ENCODE results near the gene FAM13A.

The FAM13A gene

DNA sequence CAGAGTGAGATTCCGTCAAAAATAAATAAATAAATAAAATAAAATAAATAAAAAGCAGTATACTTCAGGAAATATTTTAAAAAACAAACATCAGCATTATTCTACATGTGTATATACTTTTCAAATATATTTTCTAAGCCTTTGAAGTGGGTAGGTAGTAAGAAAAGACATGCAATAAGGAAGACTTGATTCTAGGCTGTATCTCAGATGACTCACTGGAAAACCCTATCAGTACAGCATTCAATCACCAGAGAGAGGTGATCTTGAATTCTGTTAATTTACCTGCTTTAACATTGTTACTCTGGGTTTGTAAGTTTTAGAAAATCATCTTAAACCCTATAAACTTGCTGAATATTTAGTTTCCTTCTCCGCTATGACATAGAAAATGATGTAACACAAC lies 252.8 kb downstream of the FAM13A start:
- no peak for DNase-seq

GRCh38 chr4:88803600-88804096 lies 253.3 kb downstream of the FAM13A start:
- no peak for DNase-seq

DNA sequence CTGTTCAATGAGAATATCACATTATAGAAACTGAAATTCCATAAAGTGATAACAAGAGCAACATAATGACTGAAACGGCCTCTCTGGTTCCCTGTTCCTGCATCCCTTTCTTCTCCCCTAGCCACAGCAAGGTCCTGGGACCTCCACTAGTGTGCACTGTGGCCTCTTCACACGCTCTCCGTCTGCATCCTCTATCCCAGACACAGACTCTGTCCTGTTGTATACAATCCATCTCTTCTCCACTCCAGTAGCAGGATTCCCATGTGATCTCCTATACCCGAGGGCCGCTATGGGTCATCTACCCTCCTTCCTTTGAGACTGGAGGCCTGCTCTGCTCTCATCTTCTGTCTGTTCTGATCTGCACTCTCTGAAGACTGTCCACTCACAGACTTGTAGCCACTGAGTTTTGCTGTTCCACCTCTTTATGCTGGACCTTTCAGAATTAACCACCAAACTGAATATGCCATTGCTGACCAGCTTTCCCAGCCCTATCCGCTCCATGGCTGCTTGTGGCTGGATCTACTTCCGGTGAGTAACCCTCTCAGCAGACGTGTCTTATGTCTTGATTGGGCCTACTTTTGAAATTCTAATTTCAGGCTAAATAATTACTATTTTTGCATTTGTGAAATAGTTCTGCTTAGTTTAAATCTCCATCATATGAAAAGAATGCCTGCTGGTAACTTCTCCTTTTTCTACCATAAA lies 254.2 kb downstream of the FAM13A start:
- DNase-seq: no peak

DNA sequence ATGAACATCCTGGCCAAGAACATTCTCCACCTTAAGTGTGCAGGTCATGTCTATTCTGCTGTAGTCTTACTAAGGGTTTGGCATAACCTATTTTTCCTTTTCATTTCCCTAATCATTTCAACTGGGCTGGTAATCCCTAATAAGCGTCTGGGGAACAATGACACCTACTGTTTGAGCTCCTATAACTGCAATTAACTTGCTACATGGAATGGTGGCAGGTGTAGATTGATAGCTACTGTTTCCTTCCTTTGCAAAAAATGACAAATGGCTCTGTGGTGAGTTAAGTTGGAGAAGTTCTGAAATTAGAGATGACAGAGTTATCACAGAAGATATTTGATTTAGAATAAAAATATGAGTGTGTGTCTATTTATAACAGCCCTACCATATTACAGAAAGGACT lies 254.8 kb downstream of the FAM13A start:
- no peak for DNase-seq

DNA sequence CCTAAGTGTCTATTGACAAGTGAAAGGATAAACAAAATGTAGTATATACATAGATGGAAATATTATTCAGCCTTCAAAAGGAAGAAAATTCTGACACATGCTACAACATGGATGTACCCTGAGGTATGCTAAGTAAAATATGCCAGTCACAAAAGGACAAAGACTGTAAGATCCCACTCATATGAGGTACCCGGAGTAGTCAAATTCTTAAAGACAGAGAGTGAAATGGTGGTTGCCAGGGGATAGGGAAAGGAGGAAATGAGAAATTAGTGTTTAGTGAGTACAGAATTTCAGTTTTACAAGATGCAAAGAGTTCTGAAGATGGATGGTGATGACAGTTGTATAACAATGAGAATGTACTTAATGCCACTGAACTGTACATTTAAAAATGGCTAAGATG lies 257.1 kb downstream of the FAM13A start:
- DNase-seq: no peak

DNA sequence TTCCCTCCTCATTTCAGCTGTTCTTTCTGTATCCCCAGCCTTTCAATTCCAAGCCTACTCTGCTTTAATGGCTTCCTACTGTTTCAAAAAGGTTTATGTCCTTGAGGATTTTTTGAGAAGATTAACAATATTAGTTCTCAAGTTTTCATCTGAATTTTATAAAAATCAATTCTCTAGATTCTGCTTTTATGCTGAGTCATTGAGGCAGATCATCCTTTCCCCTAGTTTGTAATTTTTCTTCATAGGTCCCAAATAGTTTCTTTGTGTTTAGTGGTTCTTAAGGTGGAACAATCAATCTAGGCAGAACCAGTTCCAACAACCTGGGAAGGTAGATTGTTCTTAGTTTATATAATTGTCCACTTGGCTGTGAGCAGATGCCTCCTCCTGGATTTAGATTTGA lies 259.3 kb downstream of the FAM13A start:
- DNase-seq: no peak

GRCh38 chr4:88796545-88796944 lies 260.4 kb downstream of the FAM13A start:
- DNase-seq: no peak

DNA sequence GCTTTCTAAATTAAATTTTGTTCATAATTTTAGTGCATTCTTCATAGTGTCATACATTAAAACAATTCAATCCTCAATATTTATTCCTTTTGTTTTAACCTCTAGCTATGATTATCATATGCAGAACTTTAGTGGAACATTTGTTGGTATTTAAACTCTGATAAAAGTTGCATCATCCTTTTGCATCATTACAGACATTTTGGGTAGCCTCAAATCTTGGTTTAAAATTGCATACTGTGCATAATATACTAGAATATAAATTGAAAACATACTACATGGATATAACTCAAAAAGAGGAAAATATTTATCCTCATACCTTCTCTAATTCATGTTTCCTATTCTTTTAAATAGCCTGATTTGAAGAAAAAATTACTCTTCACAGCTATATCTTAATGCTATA lies 262.0 kb downstream of the FAM13A start:
- no peak for DNase-seq

- no peak for DNase-seq
Observed at GRCh38 chr4:88794087-88794690, 262.8 kb downstream of the FAM13A start.

GRCh38 chr4:88793475-88793874 lies 263.5 kb downstream of the FAM13A start:
- DNase-seq: no peak

DNA sequence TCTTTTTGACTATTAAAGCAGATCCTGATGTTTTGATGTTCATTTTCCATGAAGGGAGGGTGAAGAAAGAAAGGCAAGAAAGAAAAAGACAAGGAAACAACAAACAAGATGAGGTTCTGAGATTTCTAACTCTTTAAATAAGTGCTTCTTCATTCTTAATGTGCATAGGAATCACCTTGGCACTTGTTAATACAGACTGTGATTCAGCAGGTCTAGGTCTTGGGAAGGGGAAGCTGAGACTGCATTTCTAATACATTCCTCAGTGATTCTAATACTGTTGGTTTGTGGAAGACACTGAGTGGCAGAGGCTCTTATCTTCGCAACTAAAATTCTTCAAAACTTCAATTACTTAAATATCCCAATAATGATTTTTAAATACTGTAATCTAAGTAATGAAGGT lies 264.2 kb downstream of the FAM13A start:
- DNase-seq: no peak

DNA sequence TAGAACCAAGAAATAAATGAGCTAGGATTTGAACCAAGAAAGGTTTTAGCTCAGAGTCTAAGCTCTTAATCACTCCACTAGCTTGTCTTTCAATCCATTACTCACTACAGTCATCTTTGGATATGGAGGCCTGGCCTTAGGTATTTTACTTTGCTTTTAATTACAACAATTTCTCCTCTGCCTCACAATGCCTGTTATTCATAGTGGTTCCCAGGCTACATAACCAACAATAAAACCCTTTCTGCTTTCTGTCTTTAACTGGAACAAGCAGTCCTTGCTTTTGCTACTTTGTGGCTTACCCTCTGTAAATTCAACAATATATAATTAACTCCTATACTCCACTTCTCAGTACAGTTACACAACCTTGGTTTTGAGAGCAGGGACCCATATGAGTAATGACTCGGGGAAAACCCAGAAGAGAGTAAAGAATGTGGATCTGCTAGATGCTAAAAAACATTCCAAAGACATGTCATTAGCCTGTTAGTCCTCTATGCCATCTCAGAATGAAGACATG lies 264.7 kb downstream of the FAM13A start:
- DNase-seq: no peak

GRCh38 chr4:88791274-88791673 lies 265.7 kb downstream of the FAM13A start:
- no peak for DNase-seq

GRCh38 chr4:88788895-88789294 lies 268.1 kb downstream of the FAM13A start:
- no peak for DNase-seq

DNA sequence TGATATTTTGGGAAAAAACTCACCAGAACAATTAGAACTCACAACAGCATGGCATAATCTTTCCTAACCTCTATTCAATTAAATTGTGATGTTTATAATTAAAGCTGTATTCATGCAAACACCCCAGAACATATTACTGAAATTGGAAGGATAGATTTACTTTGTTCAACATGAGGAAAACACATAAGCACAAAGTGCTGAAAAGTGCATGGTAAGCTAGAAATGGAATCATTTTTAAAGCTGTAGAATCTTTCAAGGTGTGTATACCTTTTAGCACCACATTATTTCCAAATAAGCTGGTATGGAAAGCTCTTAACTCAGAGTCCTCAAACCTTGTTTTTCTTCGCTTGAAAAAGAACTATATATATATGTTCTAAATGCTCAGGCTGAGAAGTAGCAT lies 268.6 kb downstream of the FAM13A start:
- no peak for DNase-seq

- no peak for DNase-seq
Observed at GRCh38 chr4:88786011-88786410, 271.0 kb downstream of the FAM13A start.

GRCh38 chr4:88780389-88780788 lies 276.6 kb downstream of the FAM13A start:
- DNase-seq: no peak

DNA sequence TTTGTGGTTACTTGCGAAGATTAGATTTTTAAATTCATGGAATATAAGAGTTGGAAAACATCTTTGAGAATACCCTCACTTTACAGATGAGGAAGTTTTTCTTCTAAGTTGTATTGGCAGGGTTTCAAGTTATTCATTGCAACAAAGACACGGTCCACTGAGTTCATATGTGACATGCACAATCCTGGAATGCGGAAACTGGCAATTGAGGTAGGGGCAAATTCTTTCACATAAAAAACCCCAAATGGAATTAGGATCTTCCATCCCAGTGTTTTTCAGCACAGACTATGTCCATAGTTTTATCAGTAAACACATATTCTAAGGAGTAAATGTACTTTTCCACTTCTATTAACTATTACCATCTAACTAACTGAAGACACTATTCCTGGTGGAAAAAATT lies 277.6 kb downstream of the FAM13A start:
- DNase-seq: no peak

DNA sequence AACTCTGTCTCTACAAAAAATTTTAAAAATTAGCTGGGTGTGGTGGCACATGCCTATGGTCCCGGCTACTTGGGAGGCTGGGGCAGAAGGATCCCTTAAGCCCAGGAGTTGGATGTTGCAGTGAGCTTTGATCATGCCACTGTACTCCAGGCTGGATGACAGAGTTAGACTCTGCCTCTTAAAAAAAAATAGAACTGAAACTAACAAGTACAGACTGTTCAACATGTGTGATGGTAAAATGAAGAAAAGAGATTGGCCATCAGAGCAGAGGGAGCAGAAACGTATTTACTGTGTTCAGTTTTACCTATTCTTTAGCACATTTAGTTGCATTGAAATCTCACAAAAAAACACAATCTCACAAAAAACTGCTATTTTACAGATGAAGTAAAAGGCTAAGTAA lies 281.5 kb downstream of the FAM13A start:
- DNase-seq: no peak

- DNase-seq: no peak
Observed at GRCh38 chr4:88775026-88775425, 282.0 kb downstream of the FAM13A start.

DNA sequence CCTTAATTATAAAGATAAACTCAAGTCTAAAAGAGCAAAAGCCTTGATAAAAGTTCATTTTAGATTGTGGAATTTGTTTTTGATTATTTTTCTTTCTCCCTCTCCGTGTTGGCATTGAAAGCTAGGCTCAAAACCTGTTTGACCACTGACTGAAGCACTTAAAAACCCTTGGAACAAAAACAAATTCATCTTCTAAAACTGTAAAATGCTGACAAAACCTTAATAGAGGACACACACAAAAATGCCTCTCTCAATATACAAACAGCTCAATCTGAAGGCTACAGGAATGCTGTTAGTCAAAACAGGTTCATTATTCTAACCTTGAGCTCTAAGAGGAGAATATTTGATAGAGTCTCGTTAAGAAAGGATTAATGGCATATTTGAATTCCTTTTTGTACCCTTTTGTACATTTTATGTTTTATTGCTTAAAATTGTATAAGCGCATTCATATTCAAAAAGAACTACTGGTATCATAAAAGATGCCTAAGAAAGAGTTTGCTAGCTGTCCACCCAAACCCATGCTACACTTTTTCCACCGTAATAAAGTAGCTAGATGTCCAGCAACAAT lies 285.0 kb downstream of the FAM13A start:
- DNase-seq: no peak

DNA sequence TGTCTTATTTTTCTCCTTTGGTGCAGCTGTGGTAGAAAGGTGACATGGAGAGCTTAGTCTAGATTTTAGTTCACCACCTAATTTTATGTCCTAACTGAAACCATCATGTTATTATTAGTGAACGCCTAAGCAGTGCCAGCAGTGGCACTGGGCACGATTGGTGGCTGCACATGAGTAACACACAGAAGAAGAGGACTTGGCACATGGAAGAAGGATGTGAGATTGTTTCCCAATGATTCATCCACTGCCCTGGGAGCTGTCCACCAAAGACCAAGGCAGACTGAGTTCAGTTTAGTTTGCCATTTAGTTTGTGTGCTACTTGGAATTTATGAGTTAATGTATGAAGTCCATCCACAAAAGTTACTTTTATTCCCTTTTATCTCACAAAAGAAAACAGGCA lies 291.3 kb downstream of the FAM13A start:
- no peak for DNase-seq

- no peak for DNase-seq
Observed at GRCh38 chr4:88763075-88763474, 293.9 kb downstream of the FAM13A start.

DNA sequence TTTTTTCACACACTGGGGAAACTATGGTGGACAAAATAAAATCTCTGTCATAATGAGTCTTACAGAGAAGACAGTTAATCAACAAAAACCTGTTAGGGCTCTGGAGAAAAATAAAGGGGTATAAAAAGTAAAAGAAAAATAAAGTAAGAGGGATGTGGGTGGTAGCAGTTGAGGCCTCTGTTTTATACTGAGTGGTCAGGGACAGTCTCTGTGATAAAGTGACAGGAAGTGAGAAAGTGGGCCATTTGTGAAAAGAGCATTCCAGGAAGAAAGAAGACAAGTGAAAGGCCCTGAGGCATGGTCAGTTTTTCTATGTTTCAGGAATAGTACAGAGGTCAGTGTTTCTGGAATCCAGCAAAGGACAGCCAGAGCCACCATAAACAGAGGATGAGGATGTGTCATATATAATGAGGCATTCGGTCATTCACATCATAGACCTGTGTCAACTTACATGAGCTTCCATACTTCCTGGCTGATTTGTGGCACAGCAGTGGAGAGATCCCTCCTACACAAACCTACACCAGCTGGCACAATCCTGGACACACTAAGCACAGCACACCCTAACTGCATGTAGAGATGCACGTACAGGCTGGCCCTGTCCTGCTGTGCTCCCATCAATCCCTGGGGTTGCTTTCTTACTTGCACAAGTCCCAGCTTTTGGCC lies 295.0 kb downstream of the FAM13A start:
- DNase-seq: no peak
